Lung (tissue), 12 donors: ENCODE measurements around the gene SMU1. TPM values are rescaled to one million over a fixed set of nuclear protein-coding genes. Genes with fewer than 3 reads are reported as not detected.

Experiments used
- ATAC-seq: fragments of 200-7000 bp; cut with Tn5 transposase; one replicate; pipeline ENCODE4 v1.9.1; 2020; ENCODE audit warnings: moderate number of reproducible peaks; ENCODE audit not compliant: insufficient read depth, low FRiP score
- DNase-seq, 3 donors: peaks; one replicate each; pipeline ENCODE4 v3.0.0-alpha.2; 2013 to 2017
- H3K27ac ChIP-seq, 2 donors: one replicate each; pipeline ENCODE4 v1.5.1; 2013; ENCODE audit warnings: mild to moderate bottlenecking in 2 of 2, moderate library complexity in 2 of 2, control low read depth in 1 of 2, inconsistent platforms in 1 of 2, low read depth in 1 of 2, low read length in 1 of 2
- H3K27me3 ChIP-seq, 3 donors: one replicate each; pipeline ENCODE4 v1.5.1; 2013; ENCODE audit warnings: low read length in 2 of 3; ENCODE audit not compliant: control insufficient read depth in 3 of 3, insufficient read depth in 3 of 3
- H3K36me3 ChIP-seq, 4 donors: one replicate each; pipeline ENCODE4 v1.5.1; 2013; ENCODE audit warnings: low read length in 4 of 4, mild to moderate bottlenecking in 1 of 4, moderate library complexity in 1 of 4; ENCODE audit not compliant: control insufficient read depth in 4 of 4, insufficient read depth in 4 of 4
- H3K4me1 ChIP-seq, 5 donors: one replicate each; pipeline ENCODE4 v1.5.1; 2013; ENCODE audit warnings: low read length in 5 of 5, mild to moderate bottlenecking in 2 of 5, moderate library complexity in 1 of 5; ENCODE audit not compliant: control insufficient read depth in 5 of 5, insufficient read depth in 5 of 5
- H3K4me3 ChIP-seq: one replicate; pipeline ENCODE4 v1.5.1; 2013; ENCODE audit warnings: mild to moderate bottlenecking, control low read depth, moderate library complexity
- H3K9ac ChIP-seq, 2 donors: one replicate each; pipeline ENCODE4 v1.5.1; 2013; ENCODE audit warnings: low read length in 2 of 2, control low read depth in 1 of 2; ENCODE audit not compliant: insufficient read depth in 1 of 2
- H3K9me3 ChIP-seq, 4 donors: one replicate each; pipeline ENCODE4 v1.5.1; 2013; ENCODE audit warnings: low read length in 3 of 4, mild to moderate bottlenecking in 1 of 4, moderate library complexity in 1 of 4; ENCODE audit not compliant: control insufficient read depth in 4 of 4, insufficient read depth in 3 of 4
- WGBS, 2 donors: extraction: QIAGEN DNeasy Blood & Tissue Kit; methylation state at CpG; one replicate each; pipeline ENCODE4 v1.1.7; 2013; 5-methylcytosine and 5-hydroxymethylcytosine counted together
- polyA plus RNA-seq, 2 donors: library from polyadenylated mRNA; stranded (reverse); fragments of 200-250 nt; gene quantifications; one replicate each; pipeline ENCODE4 v1.2.1, GENCODE V29; 2013
- total RNA-seq, 2 donors: library from RNA; depleted of rRNA in 1 of 2; stranded (reverse); fragments of >200 nt in 1 of 2; gene quantifications; one replicate each; pipeline ENCODE4 v1.2.1, GENCODE V29; 2014 to 2021
- TF ChIP-seq, protein P1 (sequence below): IDR thresholded peaks from 2 replicates; pipeline ENCODE4 v1.5.1; 2012; ENCODE audit warnings: mild to moderate bottlenecking; ENCODE audit errors: control extremely low read depth, extremely low read depth
- donor health status: control.
- donor health status: control.
- donor health status: Bipolar disorder and iron deficiency.
- donor health status: healthy.
- donor health status: DM: yes; HTN: yes; CAD: no.

SMU1 gene
- total and polyA plus RNA-seq, 4 donors, result 7.3 to 27.4 (median 14.8) TPM

DNA sequence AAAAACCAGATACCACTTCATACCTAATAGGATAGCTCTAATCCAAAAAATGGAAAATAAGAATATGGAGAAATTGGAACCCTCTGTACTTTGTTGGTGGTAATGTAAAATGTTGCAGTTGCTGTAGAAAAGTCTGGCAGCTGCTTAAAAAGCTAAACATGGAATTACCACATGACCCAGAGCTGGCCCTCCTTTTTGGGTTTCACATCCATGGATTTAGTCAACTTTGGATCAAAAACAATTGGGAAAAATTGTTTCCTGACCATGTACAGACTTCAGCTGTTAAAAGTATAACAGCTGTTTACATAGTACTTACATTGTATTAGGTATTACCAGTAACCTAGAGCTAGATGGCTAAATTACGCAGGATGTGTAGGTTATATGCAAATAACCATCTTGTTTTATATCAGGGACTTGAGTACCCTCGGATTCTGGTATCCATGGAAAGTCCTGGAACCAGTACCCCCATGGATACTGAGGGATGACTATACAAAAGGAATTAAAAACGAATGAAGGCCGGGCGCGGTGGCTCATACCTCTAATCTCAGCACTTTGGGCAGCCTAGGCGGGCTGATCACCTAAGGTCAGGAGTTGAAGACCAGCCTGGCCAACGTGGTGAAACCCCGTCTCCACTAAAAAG lies 35.6 kb downstream of the SMU1 start:
- H3K27ac ChIP-seq, result no peak overlapping the region

DNA sequence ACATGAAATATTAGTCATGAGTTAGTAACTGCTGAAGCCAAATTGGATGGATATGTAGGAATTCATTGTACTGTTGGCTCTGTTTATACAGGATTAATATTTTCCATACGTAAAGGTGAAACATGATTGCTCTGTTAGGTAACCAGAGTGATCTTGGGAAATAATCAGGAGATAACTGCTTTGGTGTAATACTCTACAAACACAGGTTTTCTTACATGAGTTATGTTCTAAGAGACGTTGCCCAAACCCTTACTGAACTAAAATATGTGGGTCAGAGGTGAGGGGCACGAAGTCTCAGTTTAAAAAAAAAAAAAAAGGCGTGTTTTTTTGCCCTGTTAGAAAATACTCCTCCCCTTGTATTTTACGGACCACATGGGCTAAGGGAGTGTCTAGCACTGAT lies 43.6 kb downstream of the SMU1 start:
- TF ChIP-seq, protein P1, sequence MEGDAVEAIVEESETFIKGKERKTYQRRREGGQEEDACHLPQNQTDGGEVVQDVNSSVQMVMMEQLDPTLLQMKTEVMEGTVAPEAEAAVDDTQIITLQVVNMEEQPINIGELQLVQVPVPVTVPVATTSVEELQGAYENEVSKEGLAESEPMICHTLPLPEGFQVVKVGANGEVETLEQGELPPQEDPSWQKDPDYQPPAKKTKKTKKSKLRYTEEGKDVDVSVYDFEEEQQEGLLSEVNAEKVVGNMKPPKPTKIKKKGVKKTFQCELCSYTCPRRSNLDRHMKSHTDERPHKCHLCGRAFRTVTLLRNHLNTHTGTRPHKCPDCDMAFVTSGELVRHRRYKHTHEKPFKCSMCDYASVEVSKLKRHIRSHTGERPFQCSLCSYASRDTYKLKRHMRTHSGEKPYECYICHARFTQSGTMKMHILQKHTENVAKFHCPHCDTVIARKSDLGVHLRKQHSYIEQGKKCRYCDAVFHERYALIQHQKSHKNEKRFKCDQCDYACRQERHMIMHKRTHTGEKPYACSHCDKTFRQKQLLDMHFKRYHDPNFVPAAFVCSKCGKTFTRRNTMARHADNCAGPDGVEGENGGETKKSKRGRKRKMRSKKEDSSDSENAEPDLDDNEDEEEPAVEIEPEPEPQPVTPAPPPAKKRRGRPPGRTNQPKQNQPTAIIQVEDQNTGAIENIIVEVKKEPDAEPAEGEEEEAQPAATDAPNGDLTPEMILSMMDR, result no peak
- DNase-seq (no peak), ATAC-seq (no peak)
- WGBS, 2 donors, result 82 to 83% methylated on average over 5 of the region's 5 CpGs
- H3K36me3 ChIP-seq, result peaks cover 28 to 62% (median 42%) of the 10 kb centered on the region in 4 donors
- H3K9me3 ChIP-seq, result no peaks in the 10 kb centered on the region
- no peak overlapping the region for H3K27ac ChIP-seq
- no peak overlapping the region for H3K9ac ChIP-seq
- H3K4me3 ChIP-seq, result no peak overlapping the region
- peaks cover 0 to 21% (median 9%) of the 10 kb centered on the region in 5 donors for H3K4me1 ChIP-seq
- H3K27me3 ChIP-seq, result no peaks in the 10 kb centered on the region

More for the DNA sequence above, 35.6 kb downstream of the SMU1 start:
- no peaks in the 10 kb centered on the region for H3K9me3 ChIP-seq
- TF ChIP-seq, protein P1, result no peak
- no peak overlapping the region for H3K4me3 ChIP-seq
- H3K27me3 ChIP-seq, result no peaks in the 10 kb centered on the region
- ATAC-seq (no peak), DNase-seq (peak in 2 of 3 donors; percentile 15 to 38)
- H3K36me3 ChIP-seq, result peaks cover 16 to 44% (median 33%) of the 10 kb centered on the region in 4 donors
- WGBS, 2 donors, result 93 to 94% methylated on average over 9 of the region's 9 CpGs
- no peak overlapping the region for H3K9ac ChIP-seq
- H3K4me1 ChIP-seq, result peaks cover 0 to 10% (median 4%) of the 10 kb centered on the region in 5 donors

DNA sequence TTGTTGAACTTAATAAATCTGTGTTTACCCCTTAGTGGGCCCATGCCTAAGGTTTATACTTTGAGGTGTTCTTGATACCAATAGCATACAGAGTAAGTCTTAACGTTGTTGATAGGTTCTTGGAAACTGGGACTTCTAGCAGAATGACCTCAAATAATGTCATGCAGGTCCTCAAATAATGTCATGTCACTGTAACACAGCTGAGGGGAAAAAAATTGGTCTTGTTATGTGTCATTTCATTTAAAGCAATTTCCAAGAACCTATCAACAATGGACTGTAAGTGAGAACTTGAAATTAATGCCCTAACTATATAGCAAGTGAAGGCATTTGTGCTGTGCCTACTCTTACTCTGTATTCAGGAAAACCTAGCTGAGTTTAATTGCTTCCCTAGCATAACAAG lies 44.2 kb downstream of the SMU1 start:
- ATAC-seq (no peak), DNase-seq (no peak)
- peaks cover 26 to 57% (median 38%) of the 10 kb centered on the region in 4 donors for H3K36me3 ChIP-seq
- WGBS, 2 donors, result 66 to 71% methylated on average over 1 of the region's 1 CpG
- H3K9me3 ChIP-seq, result no peaks in the 10 kb centered on the region
- TF ChIP-seq, protein P1, result no peak
- peaks cover 0 to 26% (median 9%) of the 10 kb centered on the region in 5 donors for H3K4me1 ChIP-seq
- no peaks in the 10 kb centered on the region for H3K27me3 ChIP-seq
- H3K27ac ChIP-seq, result no peak overlapping the region
- no peak overlapping the region for H3K4me3 ChIP-seq
- no peak overlapping the region for H3K9ac ChIP-seq
